Measurements from ENCODE around the gene SOST.
"Not testable (repeated sequence)": the region's sequence is repeated elsewhere in the genome, so short reads cannot be mapped to it uniquely, and the experiment has no call there.

SOST gene

DNA sequence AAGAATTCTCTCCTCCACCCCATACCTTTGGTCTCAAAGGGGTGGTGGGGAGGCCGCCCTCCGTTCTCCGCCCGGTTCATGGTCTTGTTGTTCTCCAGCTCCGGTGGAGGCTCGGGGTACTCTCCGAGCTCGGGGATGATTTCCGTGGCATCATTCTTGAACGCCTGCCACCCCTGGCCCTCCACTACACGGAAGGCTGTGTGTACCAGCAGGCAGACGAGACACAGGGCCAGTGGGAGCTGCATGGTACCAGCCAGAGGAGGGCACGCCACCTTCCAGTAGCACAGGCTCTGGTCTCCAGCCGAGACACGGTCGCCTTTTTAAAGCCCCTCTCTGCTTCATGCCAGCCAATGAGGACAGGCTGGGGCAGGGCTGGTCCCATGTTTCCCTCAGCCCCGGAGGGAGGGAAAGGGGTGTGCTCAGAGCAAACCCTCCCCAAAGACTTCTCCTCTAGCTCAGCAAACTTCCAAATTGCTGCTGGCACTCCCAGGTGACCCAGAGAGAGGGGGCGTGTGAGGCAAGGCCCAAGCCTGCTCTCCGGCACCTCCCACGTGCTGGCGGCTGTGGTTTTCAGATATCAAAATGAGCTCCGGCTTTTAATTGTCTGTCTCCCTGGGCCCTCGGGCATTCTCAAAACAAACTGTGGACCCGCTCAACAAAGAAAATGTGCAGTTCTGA, at the start of gene SOST:
Gene SOST, minus strand, starts transcription at position 295 of the 678 bp plus-strand sequence. Its CDS starts 50 bp downstream, at position 245.
- no peaks in the 10 kb centered on the region for H3K9me3 Mint-ChIP-seq (ENCODE audit: low read depth)
- H3K4me1 Mint-ChIP-seq (ENCODE audit: low read depth): peaks cover 4% of the 10 kb centered on the region
- H3K27ac Mint-ChIP-seq: no peak within 1 kb of the TSS
- no peak within 1 kb of the TSS for H3K4me3 Mint-ChIP-seq
- peaks cover 10% of the 10 kb centered on the region for H3K27me3 Mint-ChIP-seq
- H3K36me3 Mint-ChIP-seq: no peaks in the 10 kb centered on the region

DNA sequence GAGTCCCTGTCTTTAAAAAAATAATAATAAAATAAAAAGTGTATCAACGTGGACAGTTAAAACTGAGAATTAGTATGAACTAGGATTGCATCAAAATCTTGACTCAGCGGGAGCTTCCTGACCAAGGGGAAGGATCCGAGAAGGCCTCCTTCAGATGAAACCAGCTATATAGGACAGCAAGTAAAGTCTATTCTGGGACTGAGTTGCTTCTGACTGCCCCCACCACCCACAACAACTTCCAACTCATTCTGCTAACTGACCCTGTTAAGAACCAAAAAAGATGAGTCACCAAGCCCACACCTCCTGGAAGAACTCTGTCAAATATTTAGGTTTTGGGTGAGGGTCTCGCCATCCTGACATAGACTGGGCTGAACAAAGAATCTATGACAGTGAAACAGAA, 49.5 kb upstream of the SOST start:
- Mint-ChIP-seq H3K27me3 (peaks cover 10% of the 10 kb centered on the region), H3K4me3 (no peak overlapping the region), H3K4me1 (ENCODE audit: low read depth) (no peaks in the 10 kb centered on the region), H3K9me3 (ENCODE audit: low read depth) (no peaks in the 10 kb centered on the region), H3K36me3 (no peaks in the 10 kb centered on the region), H3K27ac (no peak overlapping the region)

DNA sequence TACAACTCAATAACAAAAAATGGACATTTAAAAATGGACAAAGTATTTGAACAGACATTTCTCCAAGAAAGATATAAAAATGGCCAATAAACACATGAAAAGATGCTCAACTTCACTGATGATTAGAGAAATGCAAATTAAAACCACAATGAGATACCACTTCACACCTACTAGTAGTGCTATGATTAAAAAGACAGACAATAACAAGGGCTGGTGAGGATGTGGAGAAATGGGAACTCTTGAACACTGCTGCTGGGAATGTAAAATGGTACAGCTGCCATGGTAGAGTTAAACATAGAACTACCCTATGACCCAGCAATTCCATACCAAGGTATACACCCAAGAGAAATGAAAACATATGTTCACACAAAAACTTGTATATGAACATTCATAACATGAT, 46.5 kb upstream of the SOST start:
- Mint-ChIP-seq H3K4me3 (no peak overlapping the region), H3K9me3 (ENCODE audit: low read depth) (no peaks in the 10 kb centered on the region), H3K27ac (no peak overlapping the region), H3K4me1 (ENCODE audit: low read depth) (no peaks in the 10 kb centered on the region), H3K36me3 (no peaks in the 10 kb centered on the region), H3K27me3 (peaks cover 13% of the 10 kb centered on the region)

DNA sequence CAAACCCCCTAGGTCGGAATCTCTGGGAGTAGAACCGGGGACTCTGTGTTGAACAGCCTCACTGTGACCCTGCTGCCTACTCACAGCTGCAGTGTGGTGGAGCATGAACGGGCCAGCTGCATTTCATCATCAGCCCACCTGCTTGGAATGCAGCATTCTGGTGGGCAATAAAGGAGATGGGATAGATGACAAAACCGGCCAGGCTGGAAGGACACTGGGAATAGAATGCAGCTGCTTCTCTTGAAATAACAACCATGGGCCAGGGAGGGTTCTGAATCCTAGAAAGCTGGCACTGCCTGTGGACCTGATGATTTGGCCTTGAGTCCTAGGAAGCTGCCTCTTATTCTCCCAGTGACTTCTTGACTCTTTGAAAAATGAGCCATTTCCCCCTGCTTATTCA, 45.2 kb upstream of the SOST start:
- no peaks in the 10 kb centered on the region for H3K9me3 Mint-ChIP-seq (ENCODE audit: low read depth)
- H3K4me3 Mint-ChIP-seq: no peak overlapping the region
- H3K36me3 Mint-ChIP-seq: no peaks in the 10 kb centered on the region
- H3K27ac Mint-ChIP-seq: no peak overlapping the region
- H3K4me1 Mint-ChIP-seq (ENCODE audit: low read depth): no peaks in the 10 kb centered on the region
- H3K27me3 Mint-ChIP-seq: peaks cover 19% of the 10 kb centered on the region

DNA sequence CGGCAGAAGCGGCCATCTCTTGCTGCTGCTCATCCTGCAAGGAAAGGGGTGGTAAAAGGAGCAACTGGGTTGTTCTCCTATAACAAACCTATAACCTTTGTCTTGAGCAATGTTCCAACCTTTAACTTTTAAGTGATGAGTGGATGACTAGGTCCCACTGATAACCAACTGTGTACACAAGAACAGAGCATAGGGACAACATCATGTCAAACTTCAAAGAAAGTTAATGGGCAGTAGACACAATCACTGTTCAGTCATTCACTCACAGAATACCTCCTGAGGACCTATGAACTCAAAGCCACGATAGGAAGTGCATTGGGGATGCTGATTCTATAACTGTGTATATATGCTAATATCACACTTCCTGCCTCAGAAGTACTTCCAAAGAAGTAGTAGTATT, 43.3 kb upstream of the SOST start:
- no peaks in the 10 kb centered on the region for H3K4me1 Mint-ChIP-seq (ENCODE audit: low read depth)
- H3K9me3 Mint-ChIP-seq (ENCODE audit: low read depth): no peaks in the 10 kb centered on the region
- H3K36me3 Mint-ChIP-seq: peaks cover 2% of the 10 kb centered on the region
- H3K27me3 Mint-ChIP-seq: peaks cover 16% of the 10 kb centered on the region
- H3K27ac Mint-ChIP-seq: no peak overlapping the region
- no peak overlapping the region for H3K4me3 Mint-ChIP-seq

DNA sequence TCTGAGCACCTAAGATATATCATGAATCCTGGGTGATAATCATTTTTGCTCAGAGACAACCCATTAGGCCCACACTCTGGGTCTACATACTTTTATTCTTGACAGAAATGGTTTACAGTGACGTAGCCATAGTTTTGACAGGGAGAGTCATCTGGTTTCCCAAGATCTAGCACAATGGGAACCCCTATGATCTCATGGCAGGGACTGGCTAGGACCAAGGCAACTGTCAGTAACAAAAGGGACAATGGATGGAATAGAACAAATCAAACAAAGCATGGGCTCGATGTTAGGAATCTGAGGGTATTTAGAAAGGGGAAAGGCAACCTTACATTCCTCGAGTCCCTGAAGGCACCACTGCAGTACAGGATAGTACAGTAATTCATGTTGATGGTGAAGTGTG, 42.1 kb upstream of the SOST start:
- Mint-ChIP-seq H3K4me3 (no peak overlapping the region), H3K36me3 (peaks cover 2% of the 10 kb centered on the region), H3K27ac (no peak overlapping the region), H3K4me1 (ENCODE audit: low read depth) (no peaks in the 10 kb centered on the region), H3K9me3 (ENCODE audit: low read depth) (no peaks in the 10 kb centered on the region), H3K27me3 (peaks cover 16% of the 10 kb centered on the region)

DNA sequence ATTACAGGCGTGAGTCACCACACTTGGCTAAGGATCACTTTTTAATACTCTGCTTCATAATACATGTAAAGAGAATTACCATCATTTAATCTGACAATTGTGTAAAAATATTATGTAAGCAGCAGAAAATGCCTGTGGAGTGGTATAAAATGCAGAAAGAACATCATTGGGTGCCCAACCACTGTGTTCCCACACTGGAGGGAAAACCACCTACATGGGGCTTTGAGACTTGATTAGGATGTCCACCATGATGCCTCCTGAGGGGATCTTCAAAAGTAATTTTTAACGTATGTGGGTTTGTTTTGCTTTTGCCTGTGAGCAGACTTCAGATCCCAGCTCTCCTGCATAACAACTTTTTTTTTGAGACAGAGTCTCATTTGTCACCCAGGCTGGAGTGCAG, 40.5 kb upstream of the SOST start:
- H3K27me3 Mint-ChIP-seq: peaks cover 9% of the 10 kb centered on the region
- peaks cover 2% of the 10 kb centered on the region for H3K36me3 Mint-ChIP-seq
- H3K9me3 Mint-ChIP-seq (ENCODE audit: low read depth): no peaks in the 10 kb centered on the region
- no peak overlapping the region for H3K4me3 Mint-ChIP-seq
- H3K27ac Mint-ChIP-seq: no peak overlapping the region
- no peaks in the 10 kb centered on the region for H3K4me1 Mint-ChIP-seq (ENCODE audit: low read depth)

DNA sequence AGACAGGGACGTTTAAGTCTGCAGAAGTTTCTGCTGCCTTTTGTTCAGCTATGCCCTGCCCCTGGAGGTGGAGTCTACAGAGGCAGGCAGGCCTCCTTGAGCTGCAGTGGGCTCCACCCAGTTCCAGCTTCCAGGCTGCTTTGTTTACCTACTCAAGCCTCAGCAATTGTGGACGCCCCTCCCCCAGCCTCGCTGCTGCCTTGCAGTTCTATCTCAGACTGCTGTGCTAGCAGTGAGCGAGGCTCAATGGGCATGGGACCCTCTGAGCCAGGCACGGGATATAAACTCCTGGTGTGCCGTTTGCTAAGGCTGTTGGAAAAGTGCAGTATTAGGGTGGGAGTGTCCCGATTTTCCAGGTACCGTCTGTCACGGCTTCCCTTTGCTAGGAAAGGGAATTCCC, 39.4 kb upstream of the SOST start:
- not testable (repeated sequence) for H3K4me1 Mint-ChIP-seq (ENCODE audit: low read depth); H3K36me3 Mint-ChIP-seq; H3K4me3 Mint-ChIP-seq; H3K9me3 Mint-ChIP-seq (ENCODE audit: low read depth); H3K27ac Mint-ChIP-seq
- peaks cover 10% of the 10 kb centered on the region for H3K27me3 Mint-ChIP-seq

DNA sequence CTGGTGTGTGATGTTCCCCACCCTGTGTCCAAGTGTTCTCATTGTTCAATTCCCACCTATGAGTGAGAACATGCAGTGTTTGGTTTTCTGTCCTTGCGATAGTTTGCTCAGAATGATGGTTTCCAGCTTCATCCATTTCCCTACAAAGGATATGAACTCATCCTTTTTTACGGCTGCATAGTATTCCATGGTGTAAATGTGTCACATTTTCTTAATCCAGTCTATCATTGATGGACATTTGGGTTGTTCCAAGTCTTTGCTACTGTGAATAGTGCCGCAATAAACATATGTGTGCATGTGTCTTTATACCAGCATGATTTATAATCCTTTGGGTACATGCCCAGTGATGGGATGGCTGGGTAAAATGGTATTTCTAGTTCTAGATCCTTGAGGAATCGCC, 34.1 kb upstream of the SOST start:
- not testable (repeated sequence) for H3K27ac Mint-ChIP-seq; H3K27me3 Mint-ChIP-seq; H3K4me1 Mint-ChIP-seq (ENCODE audit: low read depth); H3K4me3 Mint-ChIP-seq; H3K9me3 Mint-ChIP-seq (ENCODE audit: low read depth); H3K36me3 Mint-ChIP-seq

DNA sequence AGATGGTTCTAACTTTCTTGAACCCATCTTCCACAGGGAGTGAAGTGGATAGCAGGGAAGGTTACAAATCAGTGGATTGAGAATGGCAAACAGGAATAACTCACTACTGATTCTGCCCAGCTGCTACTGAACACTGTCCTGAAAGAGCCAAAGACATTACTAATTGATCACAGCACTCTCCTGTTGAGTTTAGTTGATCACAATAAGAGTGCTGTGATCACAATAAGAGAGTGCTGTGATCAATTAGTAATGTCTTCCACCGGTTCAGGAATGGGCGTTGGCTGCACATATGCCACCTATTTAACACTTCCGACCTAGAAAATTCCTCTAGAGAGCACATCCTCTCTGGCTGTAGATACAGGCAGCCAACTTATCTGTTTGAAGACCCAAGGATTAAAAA, 33.0 kb upstream of the SOST start:
- H3K9me3 Mint-ChIP-seq (ENCODE audit: low read depth): no peaks in the 10 kb centered on the region
- no peak overlapping the region for H3K4me3 Mint-ChIP-seq
- no peaks in the 10 kb centered on the region for H3K36me3 Mint-ChIP-seq
- peaks cover 1% of the 10 kb centered on the region for H3K27me3 Mint-ChIP-seq
- no peak overlapping the region for H3K27ac Mint-ChIP-seq
- no peaks in the 10 kb centered on the region for H3K4me1 Mint-ChIP-seq (ENCODE audit: low read depth)

DNA sequence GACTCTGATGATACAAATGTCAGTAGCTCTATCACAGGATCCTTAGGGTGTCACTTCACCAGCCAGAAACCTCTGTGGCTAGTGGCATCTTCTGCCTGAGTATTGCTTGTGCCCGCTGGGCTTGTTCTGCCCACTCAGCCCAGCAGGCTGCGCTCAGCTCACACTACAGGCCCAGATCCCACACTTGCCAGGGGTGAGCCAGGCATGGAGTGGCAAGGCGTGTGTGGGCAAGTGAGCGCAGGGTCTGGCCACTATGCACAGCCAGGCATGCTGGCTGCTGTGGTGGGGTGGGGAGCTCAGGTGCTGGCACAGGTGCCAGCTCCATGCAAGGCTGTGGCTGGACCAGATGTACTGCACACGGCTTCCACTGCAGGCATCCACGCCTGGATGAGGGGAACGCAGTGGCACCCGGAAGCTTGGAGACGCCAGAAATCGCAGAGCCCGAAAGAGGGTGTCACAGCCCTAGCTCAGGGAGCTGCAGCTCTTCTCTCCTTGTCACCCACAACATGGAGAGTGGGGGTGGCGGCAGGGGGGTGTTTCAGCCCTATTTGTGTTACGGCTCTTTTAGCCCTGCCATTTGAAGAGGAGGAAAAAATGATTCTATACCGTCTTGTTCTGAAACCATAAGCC, 31.8 kb upstream of the SOST start:
- Mint-ChIP-seq H3K4me3 (no peak overlapping the region), H3K27ac (no peak overlapping the region), H3K27me3 (peaks cover 1% of the 10 kb centered on the region), H3K9me3 (ENCODE audit: low read depth) (no peaks in the 10 kb centered on the region), H3K4me1 (ENCODE audit: low read depth) (no peaks in the 10 kb centered on the region), H3K36me3 (no peaks in the 10 kb centered on the region)

DNA sequence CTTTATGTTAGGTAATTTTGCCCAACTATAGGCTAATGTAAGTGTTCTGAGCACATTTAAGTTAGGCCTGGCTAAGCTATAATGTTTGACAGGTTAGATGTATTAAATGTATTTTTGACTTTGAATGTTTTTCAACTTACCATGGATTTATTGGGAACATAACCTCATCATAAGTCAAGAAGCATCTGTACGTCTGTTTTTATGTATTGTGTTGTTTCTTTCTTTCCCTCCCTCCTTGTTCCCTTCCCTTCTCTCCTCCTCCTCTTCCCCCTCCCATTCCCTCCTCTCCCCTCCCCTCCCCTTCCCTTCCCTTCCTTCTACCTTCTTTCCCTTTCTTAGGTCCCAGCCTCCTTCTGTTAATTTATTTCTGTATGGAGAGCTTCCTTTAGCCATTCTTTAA, 30.9 kb upstream of the SOST start:
- no peaks in the 10 kb centered on the region for H3K9me3 Mint-ChIP-seq (ENCODE audit: low read depth)
- H3K4me1 Mint-ChIP-seq (ENCODE audit: low read depth): no peaks in the 10 kb centered on the region
- no peak overlapping the region for H3K27ac Mint-ChIP-seq
- no peaks in the 10 kb centered on the region for H3K36me3 Mint-ChIP-seq
- no peak overlapping the region for H3K4me3 Mint-ChIP-seq
- H3K27me3 Mint-ChIP-seq: peaks cover 1% of the 10 kb centered on the region

DNA sequence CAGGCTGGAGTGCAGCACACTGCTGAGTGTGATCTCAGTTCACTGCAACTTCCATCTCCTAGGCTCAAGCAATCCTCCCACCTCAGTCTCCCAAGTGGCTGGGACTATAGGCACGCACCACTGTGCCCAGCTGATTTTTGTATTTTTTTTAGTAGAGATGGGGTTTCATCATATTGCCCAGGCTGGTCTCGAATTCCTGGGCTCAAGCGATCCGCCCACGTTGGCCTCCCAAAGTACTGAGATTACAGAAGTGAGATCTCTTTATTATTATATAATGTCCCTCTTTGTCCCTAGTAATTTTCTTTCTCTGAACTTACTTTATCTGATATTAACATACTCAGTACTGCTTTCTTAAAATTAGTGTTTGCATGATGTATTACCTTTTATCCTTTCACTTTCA, 29.9 kb upstream of the SOST start:
- Mint-ChIP-seq H3K36me3 (no peaks in the 10 kb centered on the region), H3K27ac (no peak overlapping the region), H3K27me3 (peaks cover 2% of the 10 kb centered on the region), H3K4me3 (no peak overlapping the region), H3K4me1 (ENCODE audit: low read depth) (no peaks in the 10 kb centered on the region), H3K9me3 (ENCODE audit: low read depth) (no peaks in the 10 kb centered on the region)

DNA sequence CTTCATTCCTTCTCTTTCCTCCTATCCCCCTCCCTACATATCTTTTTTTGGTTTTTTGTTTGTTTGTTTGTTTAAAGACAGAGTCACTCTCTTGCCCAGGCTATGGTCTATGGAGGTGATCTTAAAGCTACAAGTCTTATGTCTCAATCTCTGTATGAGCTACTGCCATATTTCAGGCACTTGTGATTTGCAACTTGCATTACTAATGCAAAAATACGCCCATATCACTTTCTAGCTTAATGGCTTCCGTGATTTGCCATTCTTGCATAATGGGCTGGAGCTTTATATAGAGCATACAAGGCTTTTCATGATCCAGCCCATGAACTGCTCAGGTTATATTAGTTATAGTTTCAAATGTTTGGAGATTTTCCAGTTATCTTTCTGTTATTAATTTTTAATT, 29.1 kb upstream of the SOST start:
- H3K4me1 Mint-ChIP-seq (ENCODE audit: low read depth): no peaks in the 10 kb centered on the region
- H3K27me3 Mint-ChIP-seq: peaks cover 7% of the 10 kb centered on the region
- no peak overlapping the region for H3K27ac Mint-ChIP-seq
- H3K4me3 Mint-ChIP-seq: no peak overlapping the region
- H3K36me3 Mint-ChIP-seq: no peaks in the 10 kb centered on the region
- H3K9me3 Mint-ChIP-seq (ENCODE audit: low read depth): no peaks in the 10 kb centered on the region

DNA sequence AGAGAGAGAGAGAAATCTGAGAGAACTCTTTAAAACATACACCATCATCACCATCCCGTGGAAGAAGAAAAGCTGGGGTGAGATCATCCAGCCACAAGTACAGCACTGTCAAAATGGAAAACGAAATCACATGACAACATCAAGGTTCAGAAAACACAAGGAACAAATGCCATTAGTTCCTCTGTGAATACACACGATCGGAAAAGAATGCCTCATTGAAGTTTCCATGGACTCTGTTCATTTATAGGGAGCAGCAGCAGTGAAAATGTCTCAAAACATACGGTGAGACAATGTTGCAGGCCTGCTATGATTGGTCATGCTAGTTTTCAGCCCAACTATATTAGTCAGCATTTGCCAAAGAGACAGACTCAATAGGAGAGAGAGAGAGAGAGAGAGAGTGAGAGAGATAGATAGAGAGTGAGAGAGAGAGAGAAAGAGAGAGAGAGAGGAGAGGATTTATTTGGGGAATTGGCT, 26.1 kb upstream of the SOST start:
- no peak overlapping the region for H3K4me3 Mint-ChIP-seq
- peaks cover 17% of the 10 kb centered on the region for H3K27me3 Mint-ChIP-seq
- H3K4me1 Mint-ChIP-seq (ENCODE audit: low read depth): peaks cover 2% of the 10 kb centered on the region
- H3K27ac Mint-ChIP-seq: no peak overlapping the region
- no peaks in the 10 kb centered on the region for H3K36me3 Mint-ChIP-seq
- no peaks in the 10 kb centered on the region for H3K9me3 Mint-ChIP-seq (ENCODE audit: low read depth)

DNA sequence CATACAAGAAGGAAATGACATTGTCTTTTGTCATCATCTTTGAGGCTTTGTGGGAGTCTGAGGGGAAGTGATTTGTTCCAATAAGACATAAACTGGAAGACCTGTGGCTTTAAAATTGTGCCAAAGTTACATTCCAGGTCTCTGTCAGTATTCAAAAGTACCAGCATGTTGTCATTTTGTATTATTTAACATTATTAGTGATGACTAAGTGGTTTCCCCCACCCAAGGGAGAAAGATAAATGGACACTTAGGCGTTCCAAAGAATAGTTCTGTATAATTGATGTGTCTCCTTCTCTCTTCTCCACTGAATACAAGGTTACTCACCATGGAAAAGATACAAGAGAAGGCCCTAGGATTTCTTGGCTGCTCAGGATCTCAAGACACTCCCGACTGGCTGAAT, 25.5 kb upstream of the SOST start:
- H3K27me3 Mint-ChIP-seq: peaks cover 18% of the 10 kb centered on the region

More for the DNA sequence above, 25.5 kb upstream of the SOST start:
- no peaks in the 10 kb centered on the region for H3K9me3 Mint-ChIP-seq (ENCODE audit: low read depth)
- no peak overlapping the region for H3K27ac Mint-ChIP-seq
- H3K36me3 Mint-ChIP-seq: no peaks in the 10 kb centered on the region
- H3K4me3 Mint-ChIP-seq: no peak overlapping the region
- H3K4me1 Mint-ChIP-seq (ENCODE audit: low read depth): peaks cover 7% of the 10 kb centered on the region

Data from activated naive CD8-positive, alpha-beta T cell (primary cell).